LoVo (cell line): ENCODE measurements around the gene LHX3.
"Not testable (repeated sequence)": the region's sequence is repeated elsewhere in the genome, so short reads cannot be mapped to it uniquely, and the experiment has no call there.

ENCODE experiments used
- DNase-seq: peaks from one replicate; pipeline ENCODE4 v3.0.0-alpha.2; 2016; ENCODE audit warnings: low spot score

The LHX3 gene

DNA sequence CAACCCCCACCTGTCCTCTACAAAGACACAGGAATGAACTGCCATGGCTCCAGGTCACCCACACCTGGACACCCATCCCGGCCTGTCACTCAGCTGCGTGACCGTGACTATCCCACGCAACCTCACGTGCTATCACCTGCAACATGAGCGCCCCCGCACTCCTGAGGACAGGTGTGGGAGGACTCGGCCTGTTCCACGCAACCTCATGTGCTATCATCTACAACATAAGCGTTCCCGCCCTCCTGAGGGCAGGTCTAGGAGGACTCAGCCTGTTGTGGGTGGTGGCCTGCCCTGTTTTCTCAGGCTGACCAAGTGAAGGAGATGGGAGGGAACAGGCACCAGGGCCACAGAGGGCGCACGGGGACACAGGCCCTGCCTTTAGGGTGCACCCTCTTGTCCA is 36.6 kb upstream of the LHX3 start:
- DNase-seq, result no peak

DNA sequence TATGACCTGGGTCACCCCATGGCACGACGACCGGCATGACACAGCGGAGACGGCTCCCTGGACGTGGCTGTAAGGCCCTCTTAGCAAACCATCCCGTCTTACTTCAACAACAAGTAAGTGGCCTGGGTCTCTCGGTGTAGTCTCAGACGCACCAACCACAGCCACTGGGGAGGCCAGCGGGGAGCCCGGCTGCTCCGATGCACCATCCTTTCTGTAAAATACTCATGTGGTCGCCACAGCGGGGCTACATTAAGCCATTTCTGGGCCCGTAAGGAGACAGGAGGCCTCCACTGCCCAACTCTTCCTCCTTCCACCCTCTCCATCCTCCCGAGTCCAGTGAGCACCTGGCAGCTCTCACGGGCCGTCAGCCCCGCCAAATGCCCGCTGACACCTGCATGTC is 36.0 kb upstream of the LHX3 start:
- no peak for DNase-seq

DNA sequence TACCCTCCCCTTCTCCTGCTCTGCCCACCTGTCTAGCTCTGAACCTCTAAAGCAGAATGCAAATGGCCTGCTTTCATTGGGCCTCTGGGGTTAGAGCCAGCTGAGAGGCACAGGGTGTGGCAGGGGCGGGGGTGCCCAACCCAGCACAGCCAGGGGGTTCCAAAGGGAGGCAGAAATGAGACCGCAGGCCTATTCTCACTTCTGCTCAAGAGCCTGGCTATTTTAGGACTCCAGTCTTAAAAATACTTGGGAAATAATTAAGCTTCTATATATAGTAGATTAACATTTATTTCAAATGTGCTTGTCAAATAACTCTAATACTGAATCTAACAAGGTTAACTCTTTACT is 35.0 kb upstream of the LHX3 start:
- no peak for DNase-seq

DNA sequence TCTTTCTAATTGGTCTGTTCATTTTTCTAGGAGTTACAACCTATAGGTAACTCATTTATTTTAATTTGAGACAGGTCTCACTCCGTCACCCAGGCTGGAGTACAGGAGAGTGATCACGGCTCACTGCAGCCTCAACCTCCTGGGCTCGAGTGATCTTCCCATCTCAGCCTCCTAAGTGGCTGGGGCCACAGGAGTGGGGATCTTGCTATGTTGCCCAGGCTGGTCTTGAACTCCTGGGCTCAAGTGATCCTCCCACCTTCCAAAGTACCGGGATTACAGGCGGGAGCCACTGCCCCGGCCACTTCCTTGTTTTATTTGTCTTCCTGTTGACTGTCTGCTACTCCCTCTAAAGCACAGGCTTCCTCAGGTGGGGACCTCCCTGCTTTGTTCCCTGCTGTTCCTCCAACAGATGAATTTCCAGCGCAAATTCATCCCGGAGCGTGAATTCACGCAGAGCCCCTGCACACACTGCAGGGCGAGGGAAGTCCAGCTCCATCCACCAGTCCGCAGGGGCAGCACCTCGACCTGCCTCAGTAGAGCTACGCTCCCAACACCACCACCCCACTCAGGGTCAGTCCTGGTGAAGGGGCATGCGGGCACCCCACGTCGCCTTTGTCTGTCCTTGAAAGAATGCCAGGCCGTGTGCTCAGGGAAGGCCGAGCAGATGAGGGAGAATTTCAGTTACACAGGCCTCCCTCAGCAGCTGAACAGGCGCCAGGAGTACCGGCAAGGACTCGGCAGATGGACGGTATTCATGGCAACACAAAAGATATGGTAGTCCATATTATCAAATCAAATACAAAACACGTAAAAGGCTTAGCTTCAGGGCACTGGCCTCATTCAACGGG is 34.4 kb upstream of the LHX3 start:
- DNase-seq, result no peak

DNA sequence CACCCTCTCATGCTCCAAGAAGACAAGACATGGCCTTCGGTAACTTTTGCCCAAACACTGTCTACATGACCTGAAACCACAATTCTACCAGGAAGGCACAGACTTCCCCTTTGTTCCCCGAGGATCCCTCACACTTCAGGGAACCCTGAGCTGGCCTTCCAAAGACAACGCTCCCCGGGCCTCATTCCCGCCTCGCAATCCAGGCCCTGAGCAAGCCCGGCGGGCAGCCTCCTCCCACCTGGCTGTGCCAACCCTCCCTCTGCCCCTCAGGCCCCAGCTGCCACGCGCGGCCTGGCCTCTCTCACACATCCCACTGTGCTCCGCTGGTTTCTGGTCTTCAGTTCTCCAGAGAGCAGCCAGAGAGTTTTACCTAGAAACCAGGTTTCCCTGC is 33.4 kb upstream of the LHX3 start:
- no peak for DNase-seq

DNA sequence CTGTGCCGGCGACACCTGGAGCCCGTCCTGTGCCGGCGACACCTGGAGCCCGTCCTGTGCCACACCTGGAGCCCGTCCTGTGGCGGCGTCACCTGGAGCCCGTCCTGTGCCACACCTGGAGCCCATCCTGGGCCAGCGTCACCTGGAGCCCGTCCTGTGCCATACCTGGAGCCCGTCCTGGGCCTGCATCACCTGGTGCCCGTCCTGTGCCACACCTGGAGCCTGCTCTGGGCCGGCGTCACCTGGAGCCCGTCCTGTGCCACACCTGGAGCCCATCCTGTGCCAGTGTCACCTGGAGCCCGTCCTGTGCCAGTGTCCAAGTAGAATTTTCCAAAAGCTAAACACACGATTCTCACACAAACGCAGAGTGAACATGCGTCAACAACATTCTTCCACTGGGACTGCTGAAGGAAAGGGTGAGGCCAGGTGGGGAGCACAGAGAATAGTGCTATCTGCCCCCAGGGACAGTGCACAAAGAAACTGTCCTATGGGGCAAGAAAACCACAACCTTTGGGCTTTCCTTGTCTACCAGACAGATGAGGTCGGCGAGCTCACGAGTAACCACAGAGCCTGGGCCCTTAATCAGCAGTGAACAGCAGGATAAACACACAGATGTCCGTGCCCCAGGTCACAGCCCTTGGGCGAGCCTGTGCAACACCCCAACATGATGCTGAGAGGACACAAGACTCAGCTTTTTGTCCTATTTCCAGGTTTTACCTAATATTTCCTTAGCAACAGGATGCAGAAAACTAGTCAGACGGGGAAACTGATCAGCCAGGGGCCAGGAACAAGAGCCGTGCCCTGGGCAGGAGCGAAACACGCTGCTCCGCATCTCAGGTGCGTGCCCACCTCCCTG is 32.8 kb upstream of the LHX3 start:
- no peak for DNase-seq

DNA sequence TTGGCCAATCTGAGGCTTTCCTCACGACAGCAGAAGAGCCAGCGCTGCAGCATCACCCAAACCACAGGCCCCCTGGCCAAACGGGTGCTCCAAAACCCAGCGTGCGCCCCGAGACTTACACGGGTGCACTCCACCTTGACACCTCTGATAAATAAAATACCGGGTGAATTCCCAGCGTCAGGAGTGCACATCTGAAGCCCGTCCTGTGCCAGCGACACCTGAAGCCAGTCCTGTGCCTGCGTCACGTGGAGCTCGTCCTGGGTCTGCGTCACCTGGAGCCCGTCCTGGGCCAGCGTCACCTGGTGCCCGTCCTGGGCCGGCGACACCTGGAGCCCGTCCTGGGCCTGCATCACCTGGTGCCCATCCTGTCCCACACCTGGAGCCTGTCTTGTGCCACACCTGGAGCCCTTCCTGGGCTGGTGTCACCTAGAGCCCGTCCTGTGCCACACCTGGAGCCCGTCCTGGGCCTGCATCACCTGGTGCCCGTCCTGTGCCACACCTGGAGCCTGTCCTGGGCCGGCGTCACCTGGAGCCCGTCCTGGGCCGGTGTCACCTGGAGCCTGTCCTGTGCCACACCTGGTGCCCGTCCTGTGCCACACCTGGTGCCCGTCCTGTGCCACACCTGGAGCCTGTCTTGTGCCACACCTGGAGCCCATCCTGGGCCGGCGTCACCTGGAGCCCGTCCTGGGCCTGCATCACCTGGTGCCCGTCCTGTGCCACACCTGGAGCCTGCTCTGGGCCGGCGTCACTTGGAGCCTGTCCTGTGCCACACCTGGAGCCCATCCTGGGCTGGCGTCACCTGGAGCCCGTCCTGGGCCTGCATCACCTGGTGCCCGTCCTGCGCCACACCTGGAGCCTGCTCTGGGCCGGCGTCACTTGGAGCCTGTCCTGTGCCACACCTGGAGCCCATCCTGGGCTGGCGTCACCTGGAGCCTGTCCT is 31.8 kb upstream of the LHX3 start:
- DNase-seq, result not testable (repeated sequence)

DNA sequence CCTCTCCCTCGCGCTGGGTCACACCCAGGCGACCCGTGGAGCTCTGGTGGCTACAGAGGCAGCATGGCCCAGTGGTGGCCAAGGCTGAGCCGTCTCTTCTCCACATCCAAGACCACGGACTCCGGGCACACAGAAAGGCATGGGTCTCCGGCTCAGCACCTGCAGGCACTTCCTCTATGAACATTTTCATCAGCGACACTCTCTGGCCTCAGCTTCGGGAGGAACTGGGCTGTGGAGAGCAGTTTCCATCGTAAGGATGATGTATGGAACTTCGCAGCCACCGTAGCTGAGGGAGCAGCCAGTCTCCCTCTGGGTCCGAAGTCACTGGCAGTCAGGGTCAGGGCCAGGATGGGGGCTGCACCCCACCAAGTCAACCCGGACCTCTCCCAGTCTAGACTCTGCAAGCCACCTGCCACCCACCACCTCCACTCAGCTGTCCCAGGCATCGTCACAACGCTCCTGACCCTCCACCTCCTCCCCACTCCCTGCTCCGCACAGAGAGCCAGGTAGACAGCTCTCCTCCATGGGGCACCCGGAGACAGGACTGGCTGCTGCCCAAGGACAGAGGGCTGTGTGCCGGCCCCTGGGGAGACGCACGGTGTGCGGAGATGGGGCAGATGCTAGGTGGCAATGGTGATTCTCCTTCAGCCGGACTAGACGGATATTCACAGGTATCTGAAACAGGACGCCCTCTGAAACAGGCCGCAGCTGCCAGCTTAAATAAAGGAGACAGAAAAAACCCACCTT is 31.0 kb upstream of the LHX3 start:
- no peak for DNase-seq

DNA sequence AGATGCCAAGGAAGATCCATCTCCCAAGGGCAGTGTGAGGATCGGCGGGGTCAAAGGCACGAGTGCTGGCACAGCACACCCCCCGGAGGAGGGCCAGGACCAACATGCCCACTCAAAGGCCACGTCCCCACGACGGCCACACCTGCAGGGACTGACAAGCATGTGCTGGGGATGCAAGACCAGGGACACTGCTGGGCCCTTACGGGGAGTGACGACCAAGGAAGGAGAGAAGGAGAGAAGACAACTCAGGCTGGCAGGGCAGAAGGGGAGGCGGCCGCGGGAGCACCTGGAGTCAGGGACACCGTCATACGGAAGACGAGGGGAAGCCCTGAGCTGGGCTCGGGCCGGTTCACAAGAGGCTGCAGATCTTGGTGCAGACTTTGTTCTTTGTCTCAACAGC is 30.2 kb upstream of the LHX3 start:
- no peak for DNase-seq

DNA sequence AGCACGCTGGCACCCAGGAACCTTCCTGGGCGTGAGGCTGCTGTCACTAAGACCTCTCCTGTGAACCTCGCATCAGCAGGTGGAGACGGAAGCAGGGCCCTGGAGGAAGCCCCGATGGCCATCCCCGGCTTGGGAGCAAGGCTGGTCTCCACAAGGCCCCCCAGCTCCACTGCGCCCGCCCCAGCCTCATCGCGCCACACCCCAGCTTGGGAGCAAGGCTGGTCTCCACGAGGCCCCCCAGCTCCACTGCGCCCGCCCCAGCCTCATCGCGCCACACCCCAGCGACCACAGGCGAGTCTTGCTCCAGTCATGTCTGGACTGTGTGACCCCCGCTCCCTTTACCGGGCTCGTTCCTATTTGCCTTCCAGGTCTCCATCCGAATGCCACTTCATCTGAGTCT is 29.7 kb upstream of the LHX3 start:
- DNase-seq, result no peak

DNA sequence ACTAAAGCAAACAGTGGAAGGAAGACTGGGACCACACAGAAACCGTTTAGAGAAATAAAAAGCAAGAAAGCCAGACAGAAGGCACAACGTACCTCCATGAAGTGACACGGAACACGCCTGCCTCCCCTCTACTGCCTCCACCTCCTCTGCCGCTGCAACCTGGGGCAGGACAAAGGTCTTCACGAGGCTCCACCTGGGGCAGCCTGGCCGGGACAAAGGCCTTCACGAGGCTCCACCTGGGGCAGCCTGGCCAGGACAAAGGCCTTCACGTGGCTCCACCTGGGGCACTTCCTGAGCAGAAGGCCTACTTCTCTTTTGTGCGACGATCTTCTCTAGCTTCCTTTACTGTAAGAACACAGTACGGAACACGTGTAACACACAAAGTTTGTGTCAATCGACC is 28.9 kb upstream of the LHX3 start:
- DNase-seq, result no peak

DNA sequence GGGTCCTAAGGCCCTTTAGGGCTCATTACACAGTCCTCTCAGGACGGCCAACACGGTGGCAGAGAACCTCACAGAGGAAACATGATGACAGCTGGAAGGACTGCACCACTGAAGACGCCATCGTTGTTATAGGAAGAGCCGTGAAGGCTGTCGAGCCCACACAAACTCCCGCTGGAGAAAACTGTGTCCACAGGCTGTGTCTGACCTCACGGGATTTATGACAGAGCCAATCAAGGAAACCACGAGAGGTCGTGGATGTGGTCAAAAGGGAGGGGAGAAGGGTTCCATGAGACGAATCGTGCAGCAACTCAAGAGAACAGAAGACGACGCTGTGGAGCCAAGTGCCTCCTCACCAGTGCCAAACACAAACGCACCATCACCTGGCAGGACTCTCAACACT is 28.5 kb upstream of the LHX3 start:
- DNase-seq, result no peak

DNA sequence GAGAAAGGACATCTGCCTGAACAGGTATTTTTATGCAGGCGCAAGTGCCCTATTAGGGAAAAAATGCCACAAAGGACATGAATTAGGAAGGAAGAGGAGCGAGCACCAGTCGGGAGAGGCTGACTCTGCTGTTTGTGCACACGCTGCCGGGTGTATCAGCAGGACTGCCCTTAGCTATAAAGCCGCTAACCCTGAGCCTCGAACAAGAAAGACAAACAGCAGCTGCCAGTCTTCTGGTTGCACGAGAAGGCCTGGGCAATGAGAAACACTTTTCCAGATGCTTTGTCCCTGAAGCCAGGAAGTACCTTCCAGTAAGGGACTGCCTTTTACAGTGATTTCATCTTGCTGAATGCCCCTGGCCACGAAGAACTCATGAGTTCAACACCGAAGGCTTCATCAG is 28.0 kb upstream of the LHX3 start:
- no peak for DNase-seq

DNA sequence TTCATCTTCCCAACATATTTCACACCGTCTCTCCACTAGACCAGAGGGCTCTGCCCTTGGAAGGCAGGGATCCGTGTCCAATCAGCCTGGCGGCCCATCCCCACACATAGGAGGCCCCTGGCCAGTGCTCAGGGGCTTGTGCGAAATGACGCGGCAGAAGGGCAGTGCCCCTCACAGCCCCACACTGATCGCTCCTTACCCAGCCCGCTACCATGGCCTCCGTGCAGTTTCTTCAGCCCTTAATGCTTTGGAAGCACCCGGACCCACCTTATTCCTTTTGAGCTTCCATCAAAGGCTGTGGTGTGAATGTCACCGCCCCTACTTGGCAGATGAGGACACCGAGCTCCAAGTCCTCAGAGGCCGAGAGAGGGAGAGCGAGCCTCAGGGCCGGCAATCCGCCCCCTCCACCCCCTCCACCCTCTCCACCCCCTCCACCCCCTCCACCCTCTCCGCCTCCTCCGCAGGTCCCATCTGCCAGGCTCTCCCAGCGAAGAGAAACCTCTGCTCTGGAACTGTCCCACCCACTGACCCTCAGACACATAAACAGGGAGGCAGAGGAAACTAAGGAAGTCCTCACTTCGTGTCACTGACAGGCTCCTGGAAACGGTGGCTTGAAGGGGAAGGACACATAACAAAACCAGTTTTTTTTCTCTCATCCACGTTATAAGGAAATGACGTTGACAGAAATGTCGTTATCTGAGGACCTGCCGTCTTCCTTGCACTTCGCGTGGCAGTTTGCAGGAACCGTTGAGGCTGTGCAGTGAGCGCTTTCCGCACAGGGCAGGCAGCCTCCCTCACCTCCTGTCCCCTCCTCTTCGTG is 26.8 kb upstream of the LHX3 start:
- no peak for DNase-seq

DNA sequence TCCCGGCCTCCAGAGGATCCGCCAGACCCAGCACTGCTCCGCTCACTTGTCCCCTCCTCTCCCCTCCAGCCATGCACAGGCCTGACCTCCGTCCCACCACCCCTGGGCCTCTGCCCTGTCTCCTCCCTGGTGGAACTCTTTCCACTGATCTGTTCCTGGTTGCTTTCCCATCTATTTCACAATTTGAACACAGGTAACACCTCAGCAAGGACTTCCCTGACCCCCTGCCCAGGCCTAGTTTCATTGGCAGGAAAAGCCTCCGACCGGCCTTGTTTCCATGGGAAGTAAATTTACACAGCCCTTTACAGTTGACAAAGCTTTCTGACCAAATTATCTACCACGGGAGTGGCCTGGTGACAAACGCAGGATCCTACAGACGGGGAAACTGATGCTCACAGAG is 25.8 kb upstream of the LHX3 start:
- no peak for DNase-seq

DNA sequence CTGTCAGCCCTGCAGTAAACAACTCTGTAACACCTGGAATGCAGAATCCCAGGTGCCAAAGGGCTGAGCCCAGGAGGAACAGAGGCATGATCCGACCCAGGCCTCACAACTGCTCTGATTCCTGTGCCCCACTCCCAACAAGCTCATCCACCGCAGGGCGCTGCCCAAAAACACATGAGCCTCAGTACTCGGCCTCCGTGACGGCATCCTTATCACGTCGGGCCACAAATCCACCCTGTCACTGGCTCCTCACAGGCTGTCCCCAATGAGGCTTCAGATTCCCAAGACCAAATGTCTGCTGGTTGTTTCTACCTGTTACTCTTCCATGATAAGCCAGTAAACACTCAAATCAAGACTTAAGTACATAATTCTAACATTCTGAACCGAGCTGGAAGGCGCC is 25.4 kb upstream of the LHX3 start:
- no peak for DNase-seq

DNA sequence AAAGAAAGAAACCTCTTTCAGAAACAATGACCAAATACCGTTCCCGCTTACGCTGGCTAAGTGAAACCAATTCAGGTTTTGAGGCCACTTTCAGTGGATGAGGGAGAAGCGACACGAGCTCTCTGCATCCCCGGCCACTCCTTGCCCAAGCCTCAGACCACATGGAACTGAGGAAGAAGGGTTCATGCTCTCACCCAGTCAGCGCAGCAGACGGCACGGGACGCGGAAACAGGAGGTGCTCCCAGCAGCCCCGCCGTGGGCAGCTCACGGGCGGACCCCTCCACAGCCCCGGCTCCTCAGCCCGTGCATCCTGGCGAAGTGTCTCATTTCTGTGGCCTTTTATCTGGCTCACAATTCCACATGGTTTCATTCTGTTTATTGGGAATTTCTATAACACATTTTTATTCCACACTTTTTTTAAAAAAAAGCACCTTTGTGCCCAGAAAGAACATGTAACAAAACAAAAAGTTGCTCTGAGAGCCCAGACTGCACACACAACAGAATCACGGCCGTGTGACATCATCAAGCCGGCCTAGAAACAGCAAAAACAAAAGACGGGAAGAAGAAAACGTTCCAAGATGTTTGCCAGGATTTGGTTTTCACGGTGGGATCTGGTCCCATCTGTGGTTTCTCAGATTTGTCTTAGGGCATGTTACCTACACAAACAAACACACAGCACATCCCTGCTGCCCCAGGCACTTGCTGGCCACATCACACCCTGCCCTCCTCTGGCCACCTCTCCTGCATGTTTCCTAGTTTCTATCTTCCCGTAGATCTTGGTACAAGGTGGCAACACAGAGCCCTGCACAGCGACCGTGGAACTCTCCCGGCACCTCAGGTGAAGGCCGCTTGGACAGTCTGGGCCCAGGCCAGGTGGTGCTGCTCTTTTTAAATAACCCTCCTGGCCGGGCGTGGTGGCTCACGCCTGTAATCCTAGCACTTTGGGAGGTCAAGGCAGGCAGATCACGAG is 24.5 kb upstream of the LHX3 start:
- no peak for DNase-seq

DNA sequence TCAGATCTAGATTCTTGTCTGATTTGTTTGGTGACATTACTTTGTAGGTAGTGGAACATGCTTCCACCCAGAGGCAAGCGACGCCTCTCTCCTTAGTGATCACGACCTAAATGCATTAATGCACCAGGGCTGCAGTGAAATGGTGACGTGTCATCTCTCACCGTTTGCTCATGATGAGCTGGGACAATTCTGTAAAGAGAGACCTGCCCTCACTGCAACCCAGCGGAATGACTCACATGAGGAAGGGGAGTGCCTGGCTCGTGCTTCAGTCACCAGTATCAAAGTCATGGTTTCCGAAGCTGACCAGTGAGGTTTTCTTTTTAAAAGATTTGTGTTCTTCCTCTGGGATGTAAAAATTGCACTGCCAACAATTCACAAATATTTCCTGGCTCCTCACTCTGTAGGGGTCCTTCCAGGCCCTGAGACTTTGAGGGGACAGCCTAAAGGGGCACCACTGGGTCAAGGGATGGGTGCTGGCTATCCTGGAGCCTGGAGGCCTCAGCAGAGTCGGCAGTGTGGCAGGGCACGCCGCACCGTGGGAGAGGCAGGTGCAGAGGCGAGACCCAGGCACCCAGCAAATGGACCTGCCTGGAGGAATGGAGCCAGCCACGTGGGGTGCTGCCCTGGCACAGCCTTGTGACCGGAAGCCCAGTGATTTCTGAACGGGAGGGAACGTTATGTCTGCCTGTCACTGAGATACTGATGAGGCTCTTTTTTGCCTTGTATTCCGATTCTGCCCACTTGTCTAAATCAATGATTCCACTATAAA is 23.4 kb upstream of the LHX3 start:
- peak; percentile 38 for DNase-seq
